ENCODE data around the gene C11orf98. TPM values are rescaled to one million over a fixed set of nuclear protein-coding genes. Genes with fewer than 3 reads are reported as not detected.

Gene C11orf98
- total and polyA plus RNA-seq, 2 donors (not counting 3 experiments of a cell fraction or from before 2014, with no cell fraction given): 39.5 to 61.0 TPM

DNA sequence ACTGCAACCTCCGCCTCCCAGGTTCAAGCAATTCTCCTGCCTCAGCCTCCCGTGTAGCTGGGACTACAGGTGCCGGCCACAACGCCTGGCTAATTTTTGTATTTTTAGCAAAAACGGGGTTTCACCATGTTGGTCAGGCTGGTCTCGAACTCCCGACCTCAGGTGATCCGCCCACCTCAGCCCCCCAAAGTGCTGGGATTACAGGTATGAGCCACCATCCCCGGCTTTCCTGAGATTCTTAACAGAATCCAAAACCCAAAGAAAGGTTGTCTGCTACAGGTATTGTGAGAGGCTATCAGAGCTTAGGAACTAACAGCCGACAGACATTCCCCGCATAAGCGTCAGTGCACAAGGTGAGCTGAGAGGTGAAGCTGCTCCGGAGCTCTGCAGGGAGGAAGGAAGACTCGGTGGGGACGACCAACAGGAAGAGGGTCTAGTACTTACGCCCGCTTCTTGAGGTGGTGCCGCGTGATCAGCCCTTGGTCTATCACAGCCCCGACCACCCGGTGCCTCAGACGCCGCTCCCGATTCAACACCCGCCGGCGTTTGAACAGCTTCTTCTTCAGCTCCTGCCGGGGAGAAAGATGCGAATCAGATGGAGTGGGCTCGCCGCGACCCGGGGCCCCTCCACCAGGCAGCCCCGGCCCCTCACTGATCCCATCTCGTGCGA, 470 bp downstream of the C11orf98 start:
- Histone ChIP-seq H3K4me3 (replicated peaks in 1 of 3; ENCODE audit: insufficient read depth in 1 of 3, low read depth in 1 of 3, low read length in 3 of 3) (peak overlapping the region; percentile 42 to 83 (median 59)), H3K4me2 (ENCODE audit: insufficient read depth, low read length) (peak overlapping the region; percentile 39), H3K27ac (ENCODE audit: insufficient read depth, low read depth, low read length) (peak overlapping the region; percentile 6), H3K79me2 (ENCODE audit: control insufficient read depth, insufficient read depth, low read length) (peaks cover 31% of the 10 kb centered on the region), H3K4me1 (ENCODE audit: control insufficient read depth, extremely low read depth, insufficient read depth, low read length) (peaks cover 16% of the 10 kb centered on the region), H3K36me3 (ENCODE audit: control insufficient read depth in 2 of 2, extremely low read depth in 1 of 2, insufficient read depth in 2 of 2, low read length in 2 of 2) (peaks cover 0 to 2% of the 10 kb centered on the region in 2 experiments), H3K27me3 (ENCODE audit: control insufficient read depth in 2 of 2, insufficient read depth in 2 of 2, low read length in 2 of 2) (no peaks in the 10 kb centered on the region), H3K9me1 (replicated peaks; ENCODE audit: control insufficient read depth, extremely low read depth, insufficient read depth, low read length) (no peaks in the 10 kb centered on the region), H3K9me3 (replicated peaks; ENCODE audit: control insufficient read depth, insufficient read depth, low read length) (no peaks in the 10 kb centered on the region), H3K9ac (replicated peaks; ENCODE audit: extremely low read depth, insufficient read depth, low read length) (peak overlapping the region; percentile 69), H4K20me1 (replicated peaks; ENCODE audit: control insufficient read depth, extremely low read depth, insufficient read depth, low read length) (no peaks in the 10 kb centered on the region), H2AFZ (ENCODE audit: low read depth, low read length) (peak overlapping the region; percentile 4)
- DNase-seq (ENCODE audit: low read depth, low spot score): no peak
- ChIA-PET CTCF (interaction anchor here (0.9 to 2.5 kb wide), 15 partner anchors 9 to 270 kb away, joined by 3 to 15 read pairs (median 7); partner anchors contain the start of genes B3GAT3, BSCL2, GNG3 and INTS5), POLR2A (interaction anchor here (0.6 to 2.2 kb wide), 38 partner anchors 10 to 326 kb away, joined by 3 to 71 read pairs (median 6); partner anchors contain the start of genes AHNAK, B3GAT3, EEF1G and EML3)
- intact Hi-C loops (cut with micrococcal nuclease): loop anchor here (1.0 to 5.0 kb wide), 4 partner anchors 11 to 52 kb away; partner anchors contain the start of genes BSCL2, EML3, GNG3 and INTS5
- dilution Hi-C loops (cut with MboI; ENCODE audit: extremely low pct_ligation_motif_present, low sequenced_read_pairs): no loop called here
- FAIRE-seq: peak; percentile 53
- no peak for TF ChIP-seq EZH2 (IDR thresholded peaks at IDR 0.05; ENCODE audit: borderline replicate concordance, low read depth, low read length, severe bottlenecking)
- TF ChIP-seq FOS (IDR thresholded peaks at IDR 0.05; ENCODE audit: borderline replicate concordance, insufficient read depth, low read length): no peak
- TF ChIP-seq JUN (IDR thresholded peaks at IDR 0.05; ENCODE audit: borderline replicate concordance, insufficient read depth, insufficient read length, low read depth): no peak
- no peak for TF ChIP-seq GATA2 (IDR thresholded peaks at IDR 0.05; ENCODE audit: insufficient read depth, insufficient read length, low read depth, low read length)
- TF ChIP-seq, protein P1, sequence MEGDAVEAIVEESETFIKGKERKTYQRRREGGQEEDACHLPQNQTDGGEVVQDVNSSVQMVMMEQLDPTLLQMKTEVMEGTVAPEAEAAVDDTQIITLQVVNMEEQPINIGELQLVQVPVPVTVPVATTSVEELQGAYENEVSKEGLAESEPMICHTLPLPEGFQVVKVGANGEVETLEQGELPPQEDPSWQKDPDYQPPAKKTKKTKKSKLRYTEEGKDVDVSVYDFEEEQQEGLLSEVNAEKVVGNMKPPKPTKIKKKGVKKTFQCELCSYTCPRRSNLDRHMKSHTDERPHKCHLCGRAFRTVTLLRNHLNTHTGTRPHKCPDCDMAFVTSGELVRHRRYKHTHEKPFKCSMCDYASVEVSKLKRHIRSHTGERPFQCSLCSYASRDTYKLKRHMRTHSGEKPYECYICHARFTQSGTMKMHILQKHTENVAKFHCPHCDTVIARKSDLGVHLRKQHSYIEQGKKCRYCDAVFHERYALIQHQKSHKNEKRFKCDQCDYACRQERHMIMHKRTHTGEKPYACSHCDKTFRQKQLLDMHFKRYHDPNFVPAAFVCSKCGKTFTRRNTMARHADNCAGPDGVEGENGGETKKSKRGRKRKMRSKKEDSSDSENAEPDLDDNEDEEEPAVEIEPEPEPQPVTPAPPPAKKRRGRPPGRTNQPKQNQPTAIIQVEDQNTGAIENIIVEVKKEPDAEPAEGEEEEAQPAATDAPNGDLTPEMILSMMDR (IDR thresholded peaks at IDR 0.05; ENCODE audit: extremely low read depth in 1 of 2, insufficient read depth in 1 of 2, low read depth in 1 of 2, low read length in 2 of 2): no peak
- no peak for TF ChIP-seq POLR2A (IDR thresholded peaks at IDR 0.05; ENCODE audit: low read depth, low read length)
- TF ChIP-seq, protein P2, sequence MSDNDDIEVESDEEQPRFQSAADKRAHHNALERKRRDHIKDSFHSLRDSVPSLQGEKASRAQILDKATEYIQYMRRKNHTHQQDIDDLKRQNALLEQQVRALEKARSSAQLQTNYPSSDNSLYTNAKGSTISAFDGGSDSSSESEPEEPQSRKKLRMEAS (IDR thresholded peaks at IDR 0.05; ENCODE audit: insufficient read depth, insufficient read length): no peak
- no peak for TF ChIP-seq MYC (IDR thresholded peaks at IDR 0.05; ENCODE audit: low read depth, low read length)
- no peak for TF ChIP-seq POLR2AphosphoS5 (IDR thresholded peaks at IDR 0.05; ENCODE audit: insufficient read depth, low read depth, low read length)
- BruUV-seq (replicated peaks): TSS peak; percentile 53

Measured in endothelial cell of umbilical vein (primary cell).